ENCODE results near the gene XKR3.

GRCh38 chr22:16818538-16818937, 6.7 kb downstream of the XKR3 start:
- TF ChIP-seq CTCF (IDR thresholded peaks at IDR 0.05; ENCODE audit: poor library complexity) (no peak), EZH2 (IDR thresholded peaks at IDR 0.05; ENCODE audit: borderline replicate concordance) (no peak)
